GM12892 (cell line): ENCODE results near the gene MARCHF9.
"Not testable (repeated sequence)": the region's sequence is repeated elsewhere in the genome, so short reads cannot be mapped to it uniquely, and the experiment has no call there.

ENCODE experiments used
- POLR2A ChIP-seq: IDR thresholded peaks from 2 replicates; pipeline ENCODE4 v1.6.1; 2011; ENCODE audit warnings: low read depth, low read length, control low read depth
- POLR2AphosphoS5 ChIP-seq: IDR thresholded peaks from 2 replicates; pipeline ENCODE4 v1.6.1; 2011; ENCODE audit warnings: low read depth, low read length, control low read depth
- TAF1 ChIP-seq: IDR thresholded peaks from 2 replicates; pipeline ENCODE4 v1.6.1; 2011; ENCODE audit warnings: low read depth, mild to moderate bottlenecking, control low read depth, low read length, borderline replicate concordance

DNA sequence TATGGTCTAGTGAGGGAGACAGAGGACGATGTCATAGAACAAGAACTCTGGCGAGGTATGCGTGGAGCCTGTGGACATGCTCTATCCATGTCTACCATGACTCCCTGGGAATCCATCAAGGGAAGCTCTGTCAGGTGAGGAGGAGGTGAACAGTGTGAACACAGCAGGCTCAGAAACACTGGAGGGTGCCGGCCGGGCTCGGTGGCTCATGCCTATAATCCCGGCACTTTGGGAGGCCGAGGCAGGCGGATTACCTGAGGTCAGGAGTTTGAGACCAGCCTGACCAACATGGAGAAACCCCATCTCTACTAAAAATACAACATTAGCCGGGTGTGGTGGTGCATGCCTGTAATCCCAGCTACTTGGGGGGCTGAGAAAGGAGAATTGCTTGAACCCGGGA, 19.7 kb downstream of the MARCHF9 start:
- not testable (repeated sequence) for TF ChIP-seq POLR2AphosphoS5, POLR2A, TAF1
